ENCODE data around the gene KLHDC4.

- TF ChIP-seq HDAC2 (IDR thresholded peaks at IDR 0.05) = no peak
- TF ChIP-seq POLR2A (conservative IDR thresholded peaks at IDR 0.05) = no peak
- TF ChIP-seq ZNF41 (CRISPR knock-in tag; conservative IDR thresholded peaks at IDR 0.05) = no peak
- TF ChIP-seq CBX5 (IDR thresholded peaks at IDR 0.05; ENCODE audit: borderline replicate concordance, low read depth) = no peak
- no peak for TF ChIP-seq POLR2AphosphoS2 (IDR thresholded peaks at IDR 0.05; ENCODE audit: low read length)
- TF ChIP-seq SP1 (CRISPR knock-in tag; IDR thresholded peaks at IDR 0.05) = no peak
- TF ChIP-seq CTCF (IDR thresholded peaks at IDR 0.05 in 2 of 3, conservative IDR thresholded peaks at IDR 0.05 in 1 of 3; ENCODE audit: insufficient read depth in 2 of 3, low read depth in 1 of 3, low read length in 3 of 3) = no peak
- no peak for TF ChIP-seq MAX (CRISPR knock-in tag; IDR thresholded peaks at IDR 0.05)
- no peak for TF ChIP-seq TBP (optimal IDR thresholded peaks at IDR 0.05; ENCODE audit: low read depth, low read length)
- TF ChIP-seq, protein P1, sequence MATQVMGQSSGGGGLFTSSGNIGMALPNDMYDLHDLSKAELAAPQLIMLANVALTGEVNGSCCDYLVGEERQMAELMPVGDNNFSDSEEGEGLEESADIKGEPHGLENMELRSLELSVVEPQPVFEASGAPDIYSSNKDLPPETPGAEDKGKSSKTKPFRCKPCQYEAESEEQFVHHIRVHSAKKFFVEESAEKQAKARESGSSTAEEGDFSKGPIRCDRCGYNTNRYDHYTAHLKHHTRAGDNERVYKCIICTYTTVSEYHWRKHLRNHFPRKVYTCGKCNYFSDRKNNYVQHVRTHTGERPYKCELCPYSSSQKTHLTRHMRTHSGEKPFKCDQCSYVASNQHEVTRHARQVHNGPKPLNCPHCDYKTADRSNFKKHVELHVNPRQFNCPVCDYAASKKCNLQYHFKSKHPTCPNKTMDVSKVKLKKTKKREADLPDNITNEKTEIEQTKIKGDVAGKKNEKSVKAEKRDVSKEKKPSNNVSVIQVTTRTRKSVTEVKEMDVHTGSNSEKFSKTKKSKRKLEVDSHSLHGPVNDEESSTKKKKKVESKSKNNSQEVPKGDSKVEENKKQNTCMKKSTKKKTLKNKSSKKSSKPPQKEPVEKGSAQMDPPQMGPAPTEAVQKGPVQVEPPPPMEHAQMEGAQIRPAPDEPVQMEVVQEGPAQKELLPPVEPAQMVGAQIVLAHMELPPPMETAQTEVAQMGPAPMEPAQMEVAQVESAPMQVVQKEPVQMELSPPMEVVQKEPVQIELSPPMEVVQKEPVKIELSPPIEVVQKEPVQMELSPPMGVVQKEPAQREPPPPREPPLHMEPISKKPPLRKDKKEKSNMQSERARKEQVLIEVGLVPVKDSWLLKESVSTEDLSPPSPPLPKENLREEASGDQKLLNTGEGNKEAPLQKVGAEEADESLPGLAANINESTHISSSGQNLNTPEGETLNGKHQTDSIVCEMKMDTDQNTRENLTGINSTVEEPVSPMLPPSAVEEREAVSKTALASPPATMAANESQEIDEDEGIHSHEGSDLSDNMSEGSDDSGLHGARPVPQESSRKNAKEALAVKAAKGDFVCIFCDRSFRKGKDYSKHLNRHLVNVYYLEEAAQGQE (IDR thresholded peaks at IDR 0.05; ENCODE audit: borderline replicate concordance) = no peak
- TF ChIP-seq, protein P1 (CRISPR knock-in tag; IDR thresholded peaks at IDR 0.05; ENCODE audit: low read depth) = no peak
- no peak for TF ChIP-seq ELF1 (tag; IDR thresholded peaks at IDR 0.05)
- no peak for TF ChIP-seq ZNF76 (CRISPR knock-in tag; IDR thresholded peaks at IDR 0.05; ENCODE audit: borderline replicate concordance)
- no peak for TF ChIP-seq ZFX (CRISPR knock-in tag; IDR thresholded peaks at IDR 0.05)
- no peak for TF ChIP-seq TBL1XR1 (IDR thresholded peaks at IDR 0.05; ENCODE audit: low read length in 2 of 2)
Observed at GRCh38 chr16:87685766-87686165, 80.0 kb downstream of the KLHDC4 start.
